ENCODE data around the gene SNX10.

DNA sequence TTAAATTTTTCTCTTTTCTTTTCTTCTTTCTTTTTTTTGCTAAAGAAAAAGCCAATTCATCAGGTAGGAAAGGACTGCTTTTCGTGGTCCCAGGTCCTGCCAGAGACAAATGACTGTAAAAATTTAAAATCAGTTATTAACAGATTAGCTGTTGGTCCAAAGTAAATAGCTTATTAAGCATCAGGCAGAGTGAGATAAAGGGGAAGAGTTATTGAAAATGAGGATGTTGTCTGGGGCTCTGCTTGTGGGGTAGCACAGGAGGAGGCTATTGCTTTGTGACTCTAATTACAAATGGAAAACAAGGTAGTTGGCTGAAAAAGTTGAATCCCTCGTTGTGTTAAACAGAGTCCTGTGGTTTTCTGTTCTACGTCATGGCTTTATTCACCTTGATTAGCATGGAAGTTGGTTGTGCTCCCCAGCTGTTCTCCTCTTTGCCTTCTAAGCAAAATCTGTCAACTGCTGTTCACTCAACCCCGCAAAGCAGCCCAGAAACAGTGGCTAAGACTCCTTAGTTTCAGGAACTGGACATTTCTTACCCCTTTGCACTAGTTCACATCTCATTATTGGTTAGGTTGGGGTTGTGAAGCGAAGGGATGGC lies 128.9 kb downstream of the SNX10 start:
- TF ChIP-seq, protein P1, sequence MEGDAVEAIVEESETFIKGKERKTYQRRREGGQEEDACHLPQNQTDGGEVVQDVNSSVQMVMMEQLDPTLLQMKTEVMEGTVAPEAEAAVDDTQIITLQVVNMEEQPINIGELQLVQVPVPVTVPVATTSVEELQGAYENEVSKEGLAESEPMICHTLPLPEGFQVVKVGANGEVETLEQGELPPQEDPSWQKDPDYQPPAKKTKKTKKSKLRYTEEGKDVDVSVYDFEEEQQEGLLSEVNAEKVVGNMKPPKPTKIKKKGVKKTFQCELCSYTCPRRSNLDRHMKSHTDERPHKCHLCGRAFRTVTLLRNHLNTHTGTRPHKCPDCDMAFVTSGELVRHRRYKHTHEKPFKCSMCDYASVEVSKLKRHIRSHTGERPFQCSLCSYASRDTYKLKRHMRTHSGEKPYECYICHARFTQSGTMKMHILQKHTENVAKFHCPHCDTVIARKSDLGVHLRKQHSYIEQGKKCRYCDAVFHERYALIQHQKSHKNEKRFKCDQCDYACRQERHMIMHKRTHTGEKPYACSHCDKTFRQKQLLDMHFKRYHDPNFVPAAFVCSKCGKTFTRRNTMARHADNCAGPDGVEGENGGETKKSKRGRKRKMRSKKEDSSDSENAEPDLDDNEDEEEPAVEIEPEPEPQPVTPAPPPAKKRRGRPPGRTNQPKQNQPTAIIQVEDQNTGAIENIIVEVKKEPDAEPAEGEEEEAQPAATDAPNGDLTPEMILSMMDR (IDR thresholded peaks at IDR 0.05) = no peak
- TF ChIP-seq POLR2A (IDR thresholded peaks at IDR 0.05) = no peak
